K562 (cell line): Measurements from ENCODE around the gene FGF2. TPM values are rescaled to one million over a fixed set of nuclear protein-coding genes. Genes with fewer than 3 reads are reported as not detected.

ENCODE experiments used
- ATAC-seq: fragments of 200-7000 bp; cut with Tn5 transposase; 3 replicates; pipeline ENCODE4 v1.9.1; 2020; ENCODE audit warnings: moderate library complexity
- BruUV-seq: library from RNA; stranded (reverse); fragments of 400-500 nt; replicated peaks from 2 replicates; lab custom pipeline; 2021; lab: Mats Ljungman, UMichigan
- CTCF ChIA-PET: fragments of 300-600 bp; formaldehyde crosslinking; extraction: SDS; loops from one replicate; lab custom pipeline; 2021; ENCODE audit warnings: low intra/inter-chr PET ratio; lab: Yijun Ruan, JAX
- POLR2A ChIA-PET: fragments of 300-600, 350-650 bp; sonication (Branson Sonifier 250); formaldehyde crosslinking; extraction: SDS; loops from one replicate; lab custom pipeline; 2021; ENCODE audit warnings: antibody characterized with exemption, inconsistent platforms; lab: Yijun Ruan, JAX
- DNase-seq, 4 experiments: peaks; one replicate each; pipeline versions ENCODE4 v3.0.0 to v3.0.0-alpha.2; 2011 to 2018; ENCODE audit warnings: low spot score in 3 of 4, mixed read lengths in 3 of 4; ENCODE audit errors: extremely low read depth in 1 of 4
- FAIRE-seq: peaks from 2 replicates; lab custom pipeline; 2011; peaks lifted over from hg19 to GRCh38; lab: Jason Lieb, UNC
- H2AFZ ChIP-seq: 2 replicates; pipeline ENCODE4 v1.6.0; 2011; ENCODE audit warnings: low read depth, low read length, control low read depth, inconsistent platforms
- H3K27ac ChIP-seq: fragments of 200-600 bp; 3 replicates; pipeline ENCODE4 v1.8.0; 2011; ENCODE audit warnings: low read depth, mild to moderate bottlenecking, control low read depth, inconsistent platforms, low read length, moderate library complexity, mixed read lengths; ENCODE audit errors: extremely low read depth
- H3K27me3 ChIP-seq, 2 experiments: fragments of 300-600 bp in 1 of 2; 2 replicates in 1 of 2; 3 replicates in 1 of 2; pipeline versions ENCODE4 v1.6.0 to v1.8.0; 2011; ENCODE audit warnings: inconsistent platforms in 2 of 2, low read length in 2 of 2, mild to moderate bottlenecking in 1 of 2, mixed read lengths in 1 of 2, moderate library complexity in 1 of 2; ENCODE audit not compliant: control insufficient read depth in 2 of 2, insufficient read depth in 2 of 2
- H3K36me3 ChIP-seq: fragments of 300-600 bp; 3 replicates; pipeline ENCODE4 v1.8.0; 2011; ENCODE audit warnings: mild to moderate bottlenecking, low read length, inconsistent platforms; ENCODE audit not compliant: control insufficient read depth, insufficient read depth
- H3K4me1 ChIP-seq, 2 experiments: fragments of 200-600 bp in 1 of 2; replicated peaks in 1 of 2; 2 replicates in 1 of 2; 3 replicates in 1 of 2; pipeline versions ENCODE4 v1.5.1 to v1.8.0; 2011; ENCODE audit warnings: inconsistent platforms in 2 of 2, low read length in 2 of 2, mild to moderate bottlenecking in 1 of 2, mixed read lengths in 1 of 2, moderate library complexity in 1 of 2; ENCODE audit not compliant: control insufficient read depth in 2 of 2, insufficient read depth in 2 of 2
- H3K4me2 ChIP-seq: 2 replicates; pipeline ENCODE4 v1.6.1; 2011; ENCODE audit warnings: low read length, control low read depth, inconsistent platforms, mixed read lengths; ENCODE audit not compliant: insufficient read depth
- H3K4me3 ChIP-seq: fragments of 200-600 bp; sonication (generic), shearing (Covaris generic); 2 replicates; pipeline ENCODE4 v1.5.1; 2016; ENCODE audit warnings: control low read depth, inconsistent platforms
- H3K79me2 ChIP-seq: fragments of 200-600 bp; 3 replicates; pipeline ENCODE4 v1.8.0; 2011; ENCODE audit warnings: low read length, inconsistent platforms; ENCODE audit not compliant: control insufficient read depth, insufficient read depth
- H3K9ac ChIP-seq, 2 experiments: 2 replicates each; pipeline versions ENCODE4 v1.6.0 to v1.6.1; 2011; ENCODE audit warnings: low read depth in 2 of 2, low read length in 2 of 2, control low read depth in 1 of 2, inconsistent platforms in 1 of 2, mild to moderate bottlenecking in 1 of 2, mixed read lengths in 1 of 2; ENCODE audit not compliant: insufficient read depth in 1 of 2
- H3K9me1 ChIP-seq: one replicate; pipeline ENCODE4 v1.6.0; 2011; ENCODE audit warnings: inconsistent platforms, mild to moderate bottlenecking, low read length, moderate library complexity; ENCODE audit not compliant: control insufficient read depth, insufficient read depth
- H3K9me3 ChIP-seq: replicated peaks from 2 replicates; pipeline ENCODE4 v1.5.1; 2011; ENCODE audit warnings: low read depth, low read length, inconsistent platforms; ENCODE audit not compliant: control insufficient read depth, insufficient read depth
- H4K20me1 ChIP-seq: replicated peaks from 2 replicates; pipeline ENCODE4 v1.6.1; 2011; ENCODE audit warnings: low read length, inconsistent platforms, mixed read lengths; ENCODE audit not compliant: control insufficient read depth, insufficient read depth
- AFF1 ChIP-seq, 2 experiments: fragments of 450-650 bp; IDR thresholded peaks; 2 replicates each; pipeline ENCODE4 v1.6.1; 2018; ENCODE audit warnings: mild to moderate bottlenecking in 2 of 2, low read depth in 1 of 2; ENCODE audit not compliant: partially characterized antibody in 2 of 2
- ARID3B ChIP-seq: fragments of 250-450 bp; sonication (Bioruptor Pico); IDR thresholded peaks from 2 replicates; pipeline ENCODE4 v1.4.0; 2020; ENCODE audit warnings: borderline replicate concordance
- ATF4 ChIP-seq: fragments of 450-650 bp; formaldehyde crosslinking; IDR thresholded peaks from 2 replicates; pipeline ENCODE4 v1.4.0; 2022; ENCODE audit warnings: mild to moderate bottlenecking, moderate library complexity
- BCOR ChIP-seq: fragments of 450-650 bp; IDR thresholded peaks from 2 replicates; pipeline ENCODE4 v1.6.1; 2016
- FOXK2 ChIP-seq, 2 experiments: fragments of 450-650 bp; IDR thresholded peaks in 1 of 2; conservative IDR thresholded peaks in 1 of 2; 2 replicates each; pipeline ENCODE4 v1.6.1; 2016; ENCODE audit warnings: low read depth in 2 of 2, mild to moderate bottlenecking in 1 of 2
- HDAC8 ChIP-seq: fragments of 450-650 bp; IDR thresholded peaks from 2 replicates; pipeline ENCODE4 v1.6.1; 2016; ENCODE audit warnings: mild to moderate bottlenecking, missing genetic modification characterization, moderate library complexity, missing compliant biosample characterization
- HOXB6 ChIP-seq: fragments of 250-450 bp; sonication (Bioruptor Pico); IDR thresholded peaks from 2 replicates; pipeline ENCODE4 v1.5.1; 2022; ENCODE audit warnings: mild to moderate bottlenecking, borderline replicate concordance
- MAFF ChIP-seq: IDR thresholded peaks from 2 replicates; pipeline ENCODE4 v1.6.1; 2012; ENCODE audit warnings: low read length, improper control_type of control experiment
- NBN ChIP-seq: fragments of 450-650 bp; IDR thresholded peaks from 2 replicates; pipeline ENCODE4 v1.6.1; 2016; ENCODE audit warnings: low read depth, mild to moderate bottlenecking
- PYGO2 ChIP-seq: fragments of 450-650 bp; IDR thresholded peaks from 2 replicates; pipeline ENCODE4 v1.6.1; 2016; ENCODE audit warnings: mild to moderate bottlenecking, missing genetic modification characterization, moderate library complexity, missing compliant biosample characterization
- RBFOX2 ChIP-seq: fragments of 200-400 bp; formaldehyde crosslinking; IDR thresholded peaks from 2 replicates; pipeline ENCODE4 v1.6.1; 2017; ENCODE audit warnings: low read depth, mild to moderate bottlenecking, low read length, moderate library complexity
- SIX5 ChIP-seq, 2 experiments: IDR thresholded peaks; 2 replicates each; pipeline ENCODE4 v1.6.1; 2011; ENCODE audit warnings: low read length in 2 of 2, borderline replicate concordance in 1 of 2, low read depth in 1 of 2, mild to moderate bottlenecking in 1 of 2, moderate library complexity in 1 of 2; ENCODE audit not compliant: insufficient read depth in 1 of 2
- THRA ChIP-seq: fragments of 450-650 bp; IDR thresholded peaks from 2 replicates; pipeline ENCODE4 v1.6.1; 2017; ENCODE audit warnings: mild to moderate bottlenecking, moderate library complexity
- ZBTB8A ChIP-seq: fragments of 450-650 bp; IDR thresholded peaks from 2 replicates; pipeline ENCODE4 v1.6.1; 2018; ENCODE audit warnings: mild to moderate bottlenecking, moderate library complexity; ENCODE audit not compliant: partially characterized antibody
- ZNF586 ChIP-seq: fragments of 450-650 bp; formaldehyde crosslinking; conservative IDR thresholded peaks from 2 replicates; pipeline ENCODE4 v1.4.0; 2020; ENCODE audit warnings: mild to moderate bottlenecking, moderate library complexity
- WGBS: fragments of 100-300 bp; shearing (Covaris generic); methylation state at CpG from one replicate; pipeline ENCODE4 v1.1.6; 2016; ENCODE audit warnings: low coverage, mixed read lengths; ENCODE audit not compliant: insufficient coverage; ENCODE audit errors: missing lambda C conversion rate; 5-methylcytosine and 5-hydroxymethylcytosine counted together
- in situ Hi-C: fragments of 300-500 bp; cut with MboI; formaldehyde crosslinking; loops from 4 replicates; pipeline ENCODE4 v1.15.0; 2018; ENCODE audit warnings: inconsistent platforms, mixed read lengths
- intact Hi-C: fragments of 100-400 bp; cut with micrococcal nuclease; formaldehyde crosslinking; loops from 2 replicates; pipeline ENCODE4 v1.14.2; 2022
- polyA plus RNA-seq, 8 experiments: library from polyadenylated mRNA; depleted of rRNA in 4 of 8; stranded (reverse) in 5 of 8; unstranded in 3 of 8; fragments of >200 nt; fragmentation: Nextera tagmentation in 2 of 8; fragmentation: Illumina TruSeq in 1 of 8; extraction: Ambion mirVana in 2 of 8; extraction: Trizol in 1 of 8; gene quantifications; 2 replicates each; pipeline versions ENCODE4 v1.2.1 to v1.2.3, GENCODE V29; 2011 to 2014; ENCODE audit warnings: inconsistent platforms in 1 of 8, missing spikeins in 1 of 8
- total RNA-seq, 7 experiments: library from RNA; depleted of rRNA in 6 of 7; stranded (reverse); fragments of >200 nt in 6 of 7; fragmentation: Illumina TruSeq in 2 of 7; extraction: Trizol in 2 of 7; gene quantifications; 2 replicates each; pipeline versions ENCODE4 v1.2.1 to v1.2.3, GENCODE V29; 2011 to 2021; ENCODE audit warnings: low replicate concordance in 1 of 7

Gene FGF2
- total and polyA plus RNA-seq, 9 of the 15 experiments (the other 6 are each of a cell fraction or from before 2014, with no cell fraction given), result 2.5 to 19.4 (median 9.2) TPM

- Histone ChIP-seq H3K27me3 (no peaks in the 10 kb centered on the region), H3K9ac (no peak overlapping the region), H3K4me3 (no peak overlapping the region), H3K79me2 (peaks cover 30% of the 10 kb centered on the region), H3K9me1 (peaks cover 3% of the 10 kb centered on the region), H3K9me3 (no peaks in the 10 kb centered on the region), H3K4me1 (peaks cover 6 to 12% of the 10 kb centered on the region in 2 experiments; a peak in 3 of 5 replicates), H4K20me1 (no peaks in the 10 kb centered on the region), H3K36me3 (peaks cover 19% of the 10 kb centered on the region), H3K4me2 (no peak overlapping the region), H3K27ac (no peak overlapping the region), H2AFZ (no peak overlapping the region)
- FAIRE-seq (no peak), ATAC-seq (no peak), DNase-seq (no peak)
- in situ Hi-C loops (loop anchor here (25.0 kb wide), 1 partner anchor 1055 kb away; the partner anchor contains the start of gene BBS7), intact Hi-C loops (no loop called here)
- POLR2A ChIA-PET, result no interaction called here
- CTCF ChIA-PET, result no interaction called here
- WGBS, result 91% methylated on average over 5 of the region's 5 CpGs
- BruUV-seq, result no TSS peak
- no peak for TF ChIP-seq SIX5 (IDR thresholded peaks at IDR 0.05; ENCODE audit: borderline replicate concordance in 1 of 2, insufficient read depth in 1 of 2, low read depth in 1 of 2, low read length in 2 of 2)
- TF ChIP-seq THRA, result no peak
- TF ChIP-seq MAFF, result no peak
- no peak for TF ChIP-seq ZBTB8A
- no peak for TF ChIP-seq HDAC8 (tag)
- no peak for TF ChIP-seq BCOR
- no peak for TF ChIP-seq AFF1 (IDR thresholded peaks at IDR 0.05; ENCODE audit: low read depth in 1 of 2, partially characterized antibody in 2 of 2)
- TF ChIP-seq ZNF586 (CRISPR knock-in tag), result no peak
- no peak for TF ChIP-seq FOXK2 (conservative IDR thresholded peaks at IDR 0.05 in 1 of 2, IDR thresholded peaks at IDR 0.05 in 1 of 2; ENCODE audit: low read depth in 2 of 2)
- TF ChIP-seq ARID3B (CRISPR knock-in tag), result no peak
- TF ChIP-seq HOXB6, result no peak
- no peak for TF ChIP-seq PYGO2 (tag)
- no peak for TF ChIP-seq ATF4 (CRISPR knock-in tag)
- TF ChIP-seq RBFOX2, result no peak
- TF ChIP-seq NBN, result no peak
Measured at GRCh38 chr4:122917731-122918130, 91.1 kb downstream of the FGF2 start.
